Pons (tissue), 1 donor: Measurements from ENCODE around the gene LSMEM2.
"Not testable (repeated sequence)": the region's sequence is repeated elsewhere in the genome, so short reads cannot be mapped to it uniquely, and the experiment has no call there.

ENCODE experiments used
- DNase-seq: peaks from one replicate; pipeline ENCODE4 v3.0.0-alpha.2; 2016; ENCODE audit warnings: low spot score

The LSMEM2 gene

DNA sequence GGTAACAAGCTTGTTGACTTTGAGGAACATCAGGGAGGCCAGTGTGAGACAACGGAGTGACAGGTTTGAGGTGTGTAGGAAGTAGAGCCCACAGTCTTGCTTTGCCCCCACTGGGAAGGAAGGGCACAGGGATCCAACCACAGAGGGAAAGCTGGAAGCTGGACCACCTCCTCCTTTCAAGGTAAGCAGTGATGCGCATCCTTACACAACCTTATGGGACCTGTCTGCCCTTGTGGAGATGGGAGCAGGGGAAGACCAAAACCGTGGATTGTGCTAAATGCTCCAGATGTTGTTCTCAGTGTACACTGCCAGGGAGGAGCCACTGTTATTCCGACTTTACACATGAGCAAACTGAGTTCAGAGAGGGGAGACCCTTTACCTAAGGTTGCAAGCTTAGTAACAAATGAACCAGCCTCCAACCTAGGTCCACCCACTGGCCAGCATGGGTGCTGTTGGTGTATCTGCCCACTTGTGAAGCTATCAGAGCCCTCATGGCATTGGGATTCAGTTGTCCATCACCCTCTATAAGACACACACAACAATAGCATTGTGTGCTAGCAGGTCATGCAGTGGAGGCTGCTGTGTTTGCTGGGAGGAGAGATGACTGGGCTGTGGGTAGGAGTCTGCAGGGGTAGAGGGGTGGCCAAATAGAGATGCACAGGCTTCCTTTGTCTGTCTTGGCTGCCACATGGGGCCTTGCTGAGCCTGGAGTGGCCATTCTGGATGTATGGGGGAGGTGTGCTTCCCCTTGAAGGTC, 586 bp upstream of the LSMEM2 start:
- DNase-seq, result peak; percentile 91

DNA sequence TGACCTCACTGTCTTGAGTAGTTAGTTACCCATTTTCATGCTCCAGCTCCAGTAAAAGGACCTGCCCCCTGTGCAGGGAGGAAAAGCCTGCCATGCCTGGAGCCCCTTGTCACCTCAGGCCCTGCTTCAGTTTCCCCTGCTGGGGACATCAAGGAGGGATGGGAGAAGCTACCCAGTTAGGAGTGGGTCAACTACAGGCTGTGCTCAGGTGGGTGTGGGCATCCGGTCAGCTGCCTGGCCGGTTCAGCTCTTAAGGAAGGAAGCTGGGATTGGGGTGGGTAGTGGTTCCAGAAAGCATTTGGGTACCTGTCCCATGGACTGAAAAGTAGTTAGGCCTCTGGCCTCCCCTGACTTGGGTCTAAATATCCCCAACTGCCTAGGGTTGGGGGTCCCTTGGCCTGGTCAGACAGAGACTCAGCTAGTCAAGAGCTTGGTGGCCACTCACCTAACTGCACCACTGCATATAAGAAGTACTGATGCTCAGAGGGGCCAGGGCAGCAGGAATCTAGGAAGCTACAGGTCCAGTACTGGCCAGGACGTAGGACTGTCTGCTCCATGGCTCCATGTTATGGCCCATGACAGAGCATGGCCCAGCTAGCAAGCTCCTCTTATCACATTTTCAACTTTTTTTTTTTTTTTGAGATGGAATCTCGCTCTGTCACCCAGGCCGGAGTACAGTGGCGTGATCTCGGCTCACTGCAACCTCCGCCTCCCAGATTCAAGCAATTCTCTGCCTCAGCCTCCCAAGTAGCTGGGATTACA, 549 bp downstream of the LSMEM2 start:
- no peak for DNase-seq

DNA sequence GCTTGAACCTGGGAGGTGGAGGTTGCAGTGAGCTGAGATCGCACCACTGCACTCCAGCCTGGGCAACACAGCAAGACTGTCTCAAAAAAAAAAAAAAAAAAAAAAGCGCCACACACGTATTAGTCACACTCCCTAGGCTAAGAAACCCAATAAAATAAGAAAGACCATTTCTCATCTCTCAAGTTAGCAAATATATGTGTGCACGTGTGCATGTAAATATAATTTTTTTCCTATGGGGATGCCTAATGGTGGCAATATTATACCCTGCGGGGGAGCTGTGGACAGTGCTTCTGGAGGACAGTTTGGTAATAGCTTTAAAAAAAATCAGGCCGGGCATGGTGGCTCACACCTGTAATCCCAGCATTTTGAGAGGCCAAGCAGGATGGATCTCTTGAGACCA, 5.2 kb downstream of the LSMEM2 start:
- not testable (repeated sequence) for DNase-seq

DNA sequence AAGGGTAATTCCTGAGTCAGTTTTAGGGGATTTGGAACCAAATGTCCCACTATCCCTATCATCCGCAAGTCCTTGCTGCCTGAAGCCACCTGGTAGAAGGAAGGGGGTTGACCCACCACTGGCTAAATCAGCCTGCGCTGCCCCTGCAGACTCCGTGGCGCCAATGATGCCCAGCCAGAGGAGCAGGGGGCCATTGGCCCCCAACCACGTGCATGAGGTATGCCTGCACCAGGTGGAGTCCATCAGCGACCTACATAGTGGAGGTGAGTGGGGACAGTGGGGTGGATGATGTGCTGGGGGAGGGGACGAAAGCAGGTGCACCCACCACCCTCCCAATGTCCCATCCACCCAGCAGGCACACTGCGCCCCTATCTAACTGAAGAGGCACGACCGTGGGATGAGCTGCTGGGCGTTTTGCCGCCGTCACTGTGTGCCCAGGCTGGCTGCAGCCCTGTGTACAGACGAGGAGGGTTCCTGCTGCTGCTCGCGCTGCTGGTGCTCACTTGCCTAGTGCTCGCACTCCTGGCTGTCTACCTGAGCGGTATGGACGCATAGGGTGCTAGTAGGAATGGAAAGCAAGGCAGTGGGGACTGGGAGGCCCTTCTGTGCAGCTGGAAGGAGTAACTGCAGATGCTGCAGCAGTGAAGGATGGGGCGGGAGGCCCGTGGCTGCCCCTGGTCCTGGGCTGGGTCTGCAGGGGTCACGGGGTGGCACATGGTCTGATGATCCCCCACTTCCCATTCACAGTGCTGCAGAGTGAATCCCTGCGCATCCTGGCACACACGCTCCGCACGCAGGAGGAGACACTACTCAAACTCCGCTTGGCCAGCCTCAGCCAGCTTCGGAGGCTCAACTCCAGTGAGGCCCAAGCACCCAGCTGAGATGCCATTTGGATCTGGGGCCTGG, 7.7 kb downstream of the LSMEM2 start:
- no peak for DNase-seq

DNA sequence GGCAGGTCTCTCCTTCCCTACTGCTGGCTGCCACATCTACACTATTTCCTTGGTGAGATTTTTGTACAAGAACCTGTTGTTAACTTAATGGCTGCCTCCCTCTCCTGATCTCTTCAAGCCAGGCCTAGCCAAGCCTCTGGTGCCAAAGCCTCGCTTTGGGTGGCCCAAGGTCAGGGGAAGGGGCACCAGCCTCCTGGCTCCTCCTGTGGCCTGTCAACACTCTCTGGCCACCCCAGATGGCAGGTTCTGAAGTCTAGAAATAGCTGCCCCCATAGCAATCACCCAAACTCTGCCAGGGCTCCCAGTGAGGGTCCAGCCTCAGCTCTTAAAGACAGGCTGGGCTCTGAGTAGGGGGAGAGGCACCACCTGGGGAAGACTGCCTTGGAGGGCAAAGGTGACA, 8.4 kb downstream of the LSMEM2 start:
- DNase-seq, result no peak

DNA sequence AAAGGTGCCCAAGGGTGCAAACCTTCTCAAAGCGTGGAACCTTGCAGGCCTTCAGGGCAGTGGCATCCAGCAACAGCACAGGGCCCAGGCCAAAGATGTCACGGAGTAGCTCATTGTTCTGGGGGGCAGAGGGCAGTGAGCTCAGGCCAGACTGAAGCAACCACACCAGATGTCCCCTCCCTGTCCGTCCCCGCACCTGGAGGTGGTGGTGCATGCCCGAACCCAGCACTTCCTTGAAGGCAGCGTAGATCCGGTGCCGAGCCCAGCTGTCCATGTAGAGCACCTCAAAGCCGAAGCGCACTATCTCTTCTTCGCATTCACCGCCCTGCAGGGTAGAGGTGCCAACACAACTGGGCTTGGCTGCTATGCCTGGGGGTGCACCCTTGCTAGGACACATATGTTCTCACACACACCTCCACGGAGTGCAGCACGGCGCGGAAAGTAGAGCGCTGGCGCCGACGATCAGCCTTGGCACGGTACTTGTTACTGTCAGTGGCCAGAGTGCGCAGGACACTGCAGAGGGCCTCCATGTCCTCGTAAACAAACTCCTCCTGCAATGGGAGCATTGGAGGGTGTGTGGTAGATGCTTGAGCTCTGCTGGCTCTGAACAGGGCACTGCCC, 9.6 kb downstream of the LSMEM2 start:
- no peak for DNase-seq

DNA sequence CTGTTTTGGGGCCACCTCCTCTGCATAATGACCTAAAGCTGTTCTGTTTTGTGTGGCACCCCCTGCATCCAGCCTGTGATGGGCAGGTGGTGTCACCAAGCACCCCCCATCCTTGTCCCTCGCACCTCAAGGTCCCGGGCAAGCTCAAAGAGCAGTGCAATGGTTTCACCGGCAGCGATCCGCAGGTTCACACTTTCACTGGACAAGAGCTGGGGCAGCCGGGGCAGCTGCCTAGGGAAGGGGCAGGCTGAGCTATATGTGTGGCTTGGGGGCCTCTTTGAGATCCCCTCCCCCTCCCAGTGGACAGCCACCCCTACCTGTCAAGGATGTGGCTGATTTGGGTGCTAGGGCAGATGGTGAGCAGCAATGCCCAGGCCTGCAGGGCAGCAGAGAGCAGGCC, 10.2 kb downstream of the LSMEM2 start:
- no peak for DNase-seq

DNA sequence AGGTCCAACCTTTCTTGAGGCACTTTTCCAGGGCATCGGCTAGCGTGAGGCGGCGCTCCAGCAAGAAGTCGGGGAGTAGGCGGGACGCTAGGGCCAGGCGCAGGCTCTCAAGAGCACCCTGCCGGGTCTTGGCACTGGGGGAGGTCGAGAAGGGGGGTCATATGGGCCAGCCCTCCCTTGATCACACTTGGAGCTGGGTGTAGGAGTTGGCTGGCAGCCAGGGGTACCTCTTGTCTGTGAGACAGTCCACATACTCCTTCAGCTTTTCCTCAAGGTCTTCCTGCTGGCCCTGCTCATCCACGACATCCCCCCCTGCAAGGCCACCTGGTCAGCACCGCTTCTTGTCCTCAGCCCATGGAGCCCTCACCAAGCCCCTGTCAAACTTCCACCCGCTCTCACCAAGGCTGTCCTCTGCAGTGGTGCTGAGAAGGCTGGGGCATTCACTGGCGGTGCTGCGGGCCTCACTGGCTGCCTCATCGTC, 11.3 kb downstream of the LSMEM2 start:
- no peak for DNase-seq

DNA sequence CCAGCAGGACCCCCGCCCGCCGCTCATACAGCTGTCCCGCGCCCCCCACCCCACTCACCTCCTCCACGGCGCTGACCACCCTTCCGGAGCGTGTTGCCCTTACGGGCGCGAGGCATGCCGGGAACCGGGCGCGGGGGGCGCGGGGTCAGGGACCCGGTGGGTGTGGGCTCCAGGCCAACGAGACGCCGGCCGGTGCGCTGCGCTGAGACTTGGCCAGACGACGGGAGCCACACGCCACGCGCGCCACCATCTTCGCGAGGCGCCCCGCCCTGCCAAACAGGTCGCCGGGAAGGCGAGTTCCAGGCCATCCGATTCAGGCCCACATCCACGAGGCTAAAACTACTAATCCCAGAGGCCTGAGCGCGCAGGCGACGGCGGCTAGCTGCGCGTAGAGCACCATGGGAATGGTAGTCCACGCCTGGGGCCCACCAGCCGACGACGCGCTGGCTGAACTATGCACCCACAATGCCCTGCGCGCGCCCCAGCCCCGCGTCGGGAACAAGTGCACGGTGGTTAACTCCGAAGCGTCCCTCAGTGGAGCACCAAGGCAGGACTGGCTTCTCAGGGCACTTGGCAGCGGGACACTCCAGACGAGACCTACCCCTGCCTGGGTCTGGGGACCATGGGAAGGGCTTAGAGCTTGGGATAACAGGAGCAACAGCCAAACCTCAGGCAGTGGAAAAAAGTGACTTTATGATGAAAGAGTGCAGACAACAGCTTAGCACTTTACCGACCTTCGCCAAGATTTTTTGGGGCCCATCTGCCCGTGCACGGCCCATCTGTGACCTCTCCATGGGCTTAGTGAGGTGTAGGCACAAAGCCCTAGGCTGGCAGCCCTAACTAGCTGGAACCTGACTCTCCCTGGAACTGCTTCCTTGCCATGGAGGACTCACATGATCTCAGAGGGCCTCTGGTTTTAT, 13.5 kb downstream of the LSMEM2 start, which contains the start of gene IFRD2:
IFRD2 (minus strand) TSS at position 271 of the 920 bp plus-strand sequence; CDS start at position 116, 155 bp downstream.
- peak; percentile 97 for DNase-seq

DNA sequence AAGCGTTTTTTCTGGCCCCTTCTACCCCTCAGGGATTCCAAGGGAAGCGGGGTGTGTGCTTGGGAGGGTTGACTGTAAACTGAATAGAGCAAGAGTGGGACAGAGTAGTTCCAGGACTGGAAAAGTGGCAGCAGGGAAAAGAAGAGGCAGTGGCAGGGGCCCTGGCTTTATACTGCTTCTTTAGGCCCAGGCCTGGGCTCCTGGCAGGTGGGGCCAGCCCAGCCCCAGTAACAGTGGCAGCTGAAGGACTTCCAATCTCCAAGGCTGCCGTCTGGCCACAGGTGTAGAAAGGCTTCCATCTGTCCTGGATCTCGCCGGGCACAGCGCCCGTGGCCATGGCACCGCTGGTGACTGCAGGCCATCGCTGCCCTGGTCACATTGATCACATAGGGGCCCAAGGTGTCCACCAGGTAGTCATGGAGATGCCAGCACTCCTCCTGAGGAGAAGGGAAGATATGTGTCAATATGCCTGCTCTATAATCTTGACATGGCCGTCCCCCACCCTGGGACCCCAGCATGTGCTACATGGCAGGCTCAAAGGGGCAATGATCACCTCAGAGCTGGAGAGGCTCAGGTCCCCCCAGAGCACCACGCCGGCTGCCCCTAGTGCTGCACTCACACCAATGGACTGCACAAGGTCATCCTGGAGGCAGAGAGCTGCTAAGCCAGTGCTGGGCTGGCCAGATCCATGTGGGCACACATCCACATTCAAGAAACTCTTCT, 14.4 kb downstream of the LSMEM2 start:
- no peak for DNase-seq

DNA sequence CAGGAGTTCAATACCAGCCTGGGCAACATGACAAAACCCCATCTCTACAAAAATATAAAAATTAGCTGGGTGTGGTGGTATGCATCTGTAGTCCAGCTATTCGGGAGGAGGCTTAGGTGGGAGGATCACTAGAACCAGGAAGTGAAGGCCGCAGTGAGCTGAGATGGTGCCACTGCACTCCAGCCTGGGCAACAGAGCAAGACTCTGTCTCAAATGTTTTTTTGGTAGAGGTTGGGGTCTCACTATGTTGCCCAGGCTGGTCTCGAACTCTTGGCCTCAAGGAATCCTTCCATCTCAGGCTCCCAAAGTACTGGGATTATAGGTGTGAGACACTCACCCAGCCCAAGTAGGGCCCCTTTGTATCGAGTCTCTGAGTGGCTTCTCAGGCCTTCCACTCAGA, 15.2 kb downstream of the LSMEM2 start:
- no peak for DNase-seq

DNA sequence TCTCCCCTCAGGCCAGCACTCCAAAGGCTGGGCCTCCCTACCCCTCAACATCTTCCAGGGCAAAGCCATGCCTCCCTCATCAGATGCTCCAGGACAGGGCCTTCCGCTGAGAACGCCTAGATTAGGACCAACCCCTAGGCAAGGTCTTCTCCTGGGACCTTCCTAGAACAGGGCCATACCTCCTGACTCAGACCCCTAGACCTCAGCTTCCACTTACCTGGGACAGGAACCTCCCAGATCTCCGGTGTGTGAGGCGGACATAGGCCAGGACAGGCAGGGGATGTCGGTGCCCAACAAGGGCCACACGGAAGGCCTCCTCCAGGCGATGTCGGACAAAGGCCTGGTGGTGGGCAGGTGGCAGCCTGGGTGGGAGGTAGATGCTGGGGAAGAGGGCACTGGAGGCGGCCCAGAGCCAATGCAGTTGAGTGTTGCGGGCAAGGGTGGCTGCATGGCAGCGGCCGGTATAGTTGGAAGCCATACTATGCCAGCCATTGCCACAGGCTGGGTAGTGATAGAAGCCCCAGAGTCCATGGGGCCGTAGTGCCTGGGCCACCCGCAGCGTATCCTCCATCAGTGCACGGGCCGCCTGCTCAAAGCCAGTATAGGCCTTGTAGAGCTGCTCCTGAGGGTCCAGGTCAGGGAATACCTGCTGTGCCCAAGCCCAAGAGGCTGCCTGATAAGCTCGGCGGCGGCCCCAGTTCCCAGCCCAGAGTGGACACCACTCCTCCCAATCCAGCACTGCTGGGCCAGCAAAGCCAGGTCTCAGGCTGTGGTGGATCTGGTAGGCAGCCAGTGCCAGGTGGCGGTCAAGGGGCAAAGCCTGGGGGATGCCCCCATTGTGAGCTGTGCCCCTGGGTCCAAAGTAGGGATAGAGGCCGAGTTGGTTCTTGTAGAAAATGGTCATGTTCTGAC, 15.9 kb downstream of the LSMEM2 start:
- no peak for DNase-seq

DNA sequence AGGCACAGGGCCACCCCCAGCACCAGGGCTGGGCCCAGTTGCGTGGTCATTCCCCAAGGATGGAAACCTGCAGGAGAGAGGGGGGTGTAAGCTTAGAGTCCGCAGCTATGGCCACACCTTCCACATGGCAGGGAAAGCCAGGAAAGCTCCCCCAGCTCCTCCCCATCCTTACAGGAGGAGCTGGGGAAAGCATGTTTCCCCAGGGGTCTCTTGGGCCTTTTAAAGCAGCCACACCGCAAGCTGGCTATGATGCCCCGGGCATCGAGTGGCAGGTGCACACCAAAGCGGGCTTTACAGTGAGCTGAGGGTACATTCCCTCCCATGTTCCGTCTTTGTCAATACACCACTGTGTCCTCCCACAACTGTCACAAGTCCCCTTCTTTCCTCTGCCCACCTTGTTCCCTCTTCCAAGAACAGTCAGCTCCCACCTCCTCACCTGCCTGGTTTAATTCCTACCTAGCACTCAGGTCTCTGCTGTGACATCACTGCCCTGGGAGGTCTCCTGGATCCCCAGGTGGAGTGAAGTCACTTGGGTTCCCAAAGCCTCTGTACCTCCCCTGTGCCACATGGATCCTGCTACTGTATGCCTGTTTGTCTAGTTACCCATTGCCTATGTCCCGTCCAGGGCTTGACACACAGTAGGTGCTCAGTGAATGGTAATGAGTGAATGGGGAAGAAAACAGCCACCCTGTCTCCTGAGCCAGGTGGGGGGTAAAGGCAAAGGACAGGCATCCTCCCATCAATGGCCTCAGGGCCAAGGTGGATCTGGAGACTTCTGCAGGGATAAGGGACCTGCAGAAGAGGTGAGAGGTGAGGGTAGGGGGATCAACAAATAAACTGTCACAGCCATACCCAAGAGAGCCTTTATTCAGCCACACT, 16.9 kb downstream of the LSMEM2 start:
- DNase-seq, result no peak

DNA sequence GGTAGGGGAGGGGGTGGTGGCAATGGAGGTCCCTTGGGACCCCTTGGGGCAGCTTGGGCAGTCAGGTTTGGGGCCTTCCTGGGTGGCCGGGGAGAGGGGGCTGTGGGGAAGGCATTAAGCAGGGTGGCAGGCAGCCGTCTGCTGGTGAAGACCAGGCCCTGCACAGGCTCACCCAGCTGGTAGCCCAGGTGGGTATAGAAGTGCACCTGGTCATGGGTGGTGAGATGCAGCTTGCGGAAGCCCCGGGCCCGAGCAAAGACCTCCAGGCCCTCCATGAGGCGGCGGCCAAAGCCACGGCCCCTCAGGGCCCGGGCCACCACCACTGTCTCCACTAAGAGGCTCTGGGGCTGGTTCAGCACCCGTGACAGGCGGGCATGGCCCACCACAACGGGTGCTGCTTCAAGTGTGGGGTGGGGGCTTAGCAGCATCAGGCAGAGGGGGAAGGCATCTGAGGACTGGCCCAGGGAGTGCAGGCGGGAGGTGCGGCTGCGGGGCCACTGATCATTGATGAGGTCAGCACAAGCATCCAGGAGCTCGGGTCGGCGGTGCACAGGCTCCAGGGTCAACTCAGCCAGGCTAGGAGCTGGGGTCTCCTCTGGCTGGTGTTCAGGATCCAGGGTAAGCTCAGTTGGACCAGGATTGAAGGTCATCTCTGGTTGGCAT, 18.0 kb downstream of the LSMEM2 start:
- DNase-seq, result no peak

DNA sequence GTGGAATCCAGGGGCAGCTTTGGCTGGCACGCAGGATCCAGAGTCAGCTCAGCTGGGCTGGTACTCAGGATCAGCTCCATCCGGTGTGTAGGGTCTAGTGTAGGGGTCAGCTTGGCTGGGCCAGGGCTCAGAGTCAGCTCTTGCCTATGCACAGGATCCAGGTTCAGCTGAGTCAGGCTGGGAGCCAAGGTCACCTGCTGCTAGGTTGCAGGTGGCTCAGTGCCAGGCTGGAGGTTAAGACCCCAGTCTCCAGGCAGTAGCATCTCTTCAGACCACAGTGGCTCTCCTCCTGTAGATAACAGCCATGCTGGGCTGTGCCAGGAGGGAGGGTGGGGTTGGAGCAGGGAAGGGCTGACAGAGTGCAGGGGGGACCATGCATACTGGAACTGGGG, 18.5 kb downstream of the LSMEM2 start:
- DNase-seq, result no peak

DNA sequence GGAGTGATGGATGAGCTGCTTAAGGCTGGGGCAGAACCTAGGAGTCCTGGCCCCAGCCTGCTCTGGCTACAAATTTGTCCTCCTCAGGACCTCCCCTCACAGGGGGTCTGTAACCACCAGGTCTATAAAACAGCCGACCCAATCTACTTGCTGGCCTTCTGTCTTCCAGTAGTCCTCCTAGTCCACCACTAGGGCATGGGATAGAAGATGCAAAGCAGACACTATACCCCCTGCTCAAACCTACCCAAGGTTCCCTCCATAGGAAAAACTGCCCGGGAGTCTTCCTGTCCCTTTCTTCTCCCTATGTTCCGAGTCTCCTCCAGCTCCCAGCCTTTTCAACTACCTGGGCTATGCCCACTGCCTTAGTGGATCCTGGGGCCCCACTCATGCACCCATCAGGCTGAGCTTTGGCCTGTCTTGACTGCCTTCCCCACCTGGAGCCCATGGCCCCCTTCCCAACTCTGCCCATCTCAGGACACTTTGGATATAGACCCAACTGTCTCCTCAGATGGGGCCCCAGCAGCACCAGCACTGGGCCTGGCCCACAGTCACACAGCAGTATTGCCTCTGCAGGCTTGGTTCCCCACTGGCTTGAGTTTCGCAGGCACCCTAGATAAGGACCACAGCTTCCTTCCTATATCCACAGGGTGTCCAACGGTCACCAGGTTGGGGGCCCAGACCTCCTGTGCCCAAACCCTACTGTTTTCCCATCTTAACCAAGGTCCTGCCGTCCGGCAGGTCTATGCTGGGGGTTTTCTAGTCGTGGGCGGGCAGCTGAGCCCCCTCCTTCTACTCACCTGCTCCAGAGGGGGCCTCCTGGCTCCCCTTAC, 19.2 kb downstream of the LSMEM2 start:
- DNase-seq, result no peak
